DOHH2 (cell line): Measurements from ENCODE around the gene PTGES.

Source experiments
- H3F3A ChIP-seq: fragments of 200-600 bp; sonication (generic), shearing (Covaris generic); 2 replicates; pipeline ENCODE4 v1.6.0; 2016; ENCODE audit warnings: antibody characterized with exemption, mild to moderate bottlenecking; ENCODE audit not compliant: control insufficient read depth, insufficient read depth
- H3K27ac ChIP-seq: fragments of 200-600 bp; sonication (generic); 2 replicates; pipeline ENCODE4 v1.5.1; 2014; ENCODE audit warnings: low read depth, mild to moderate bottlenecking, low read length, moderate library complexity
- H3K27me3 ChIP-seq: fragments of 200-600 bp; sonication (generic); 2 replicates; pipeline ENCODE4 v1.6.1; 2014; ENCODE audit warnings: mild to moderate bottlenecking, low read length, mixed read lengths; ENCODE audit not compliant: control insufficient read depth
- H3K36me3 ChIP-seq: fragments of 200-600 bp; sonication (generic); 2 replicates; pipeline ENCODE4 v1.6.1; 2014; ENCODE audit warnings: mild to moderate bottlenecking, low read length, moderate library complexity, mixed read lengths; ENCODE audit not compliant: control insufficient read depth
- H3K4me1 ChIP-seq: fragments of 200-600 bp; sonication (generic); 2 replicates; pipeline ENCODE4 v1.6.1; 2014; ENCODE audit warnings: mild to moderate bottlenecking, low read length, mixed read lengths; ENCODE audit not compliant: control insufficient read depth
- H3K4me2 ChIP-seq: fragments of 200-600 bp; sonication (generic); 2 replicates; pipeline ENCODE4 v1.6.0; 2014; ENCODE audit warnings: mild to moderate bottlenecking, low read length, moderate library complexity
- H3K4me3 ChIP-seq: fragments of 200-600 bp; sonication (generic); 2 replicates; pipeline ENCODE4 v1.5.1; 2014; ENCODE audit warnings: mild to moderate bottlenecking, low read length, mixed read lengths
- H3K79me2 ChIP-seq: fragments of 200-600 bp; sonication (generic); 2 replicates; pipeline ENCODE4 v1.6.1; 2014; ENCODE audit warnings: mild to moderate bottlenecking, low read length, mixed read lengths; ENCODE audit not compliant: control insufficient read depth
- H3K9me2 ChIP-seq: fragments of 200-600 bp; sonication (generic); replicated peaks from 2 replicates; pipeline ENCODE4 v1.6.1; 2014; ENCODE audit warnings: mild to moderate bottlenecking, low read length, mixed read lengths; ENCODE audit not compliant: control insufficient read depth
- H3K9me3 ChIP-seq: fragments of 200-600 bp; sonication (generic); 2 replicates; pipeline ENCODE4 v1.6.1; 2014; ENCODE audit warnings: antibody characterized with exemption, low read length, mixed read lengths; ENCODE audit not compliant: control insufficient read depth, insufficient read depth
- H4K20me1 ChIP-seq: fragments of 200-600 bp; sonication (generic); 2 replicates; pipeline ENCODE4 v1.6.0; 2014; ENCODE audit warnings: low read depth, mild to moderate bottlenecking, antibody characterized with exemption, low read length, moderate library complexity; ENCODE audit not compliant: control insufficient read depth, insufficient read depth
- CTCF ChIP-seq: fragments of 200-600 bp; sonication (generic); IDR thresholded peaks from one replicate; pipeline ENCODE4 v1.5.1; 2014; ENCODE audit warnings: antibody characterized with exemption, mild to moderate bottlenecking, low read depth, low read length; ENCODE audit not compliant: poor library complexity, severe bottlenecking
- EZH2phosphoT487 ChIP-seq: fragments of 200-600 bp; sonication (generic); IDR thresholded peaks from 2 replicates; pipeline ENCODE4 v1.6.1; 2017; ENCODE audit warnings: borderline replicate concordance, mild to moderate bottlenecking, antibody characterized with exemption, low read length, moderate library complexity, mixed read lengths

PTGES gene

GRCh38 chr9:129740174-129740573, 12.7 kb downstream of the PTGES start:
- no peak overlapping the region for H3K4me2 ChIP-seq
- no peaks in the 10 kb centered on the region for H3K9me2 ChIP-seq
- H3K36me3 ChIP-seq, result no peaks in the 10 kb centered on the region
- no peaks in the 10 kb centered on the region for H3K79me2 ChIP-seq
- peaks cover 14% of the 10 kb centered on the region for H3K4me1 ChIP-seq
- H3K27me3 ChIP-seq, result peaks cover 3% of the 10 kb centered on the region; the same call in 1 of the 2 replicates
- no peaks in the 10 kb centered on the region for H4K20me1 ChIP-seq
- no peaks in the 10 kb centered on the region for H3K9me3 ChIP-seq
- TF ChIP-seq CTCF (no peak), EZH2phosphoT487 (no peak)
- H3K4me3 ChIP-seq, result no peak overlapping the region
- no peaks in the 10 kb centered on the region for H3F3A ChIP-seq
- no peak overlapping the region for H3K27ac ChIP-seq

- no peak for TF ChIP-seq EZH2phosphoT487
- no peak for TF ChIP-seq CTCF
- peaks cover 3% of the 10 kb centered on the region; the same call in 1 of the 2 replicates for H3K27me3 ChIP-seq
- no peak overlapping the region for H3K4me3 ChIP-seq
- no peaks in the 10 kb centered on the region for H3K9me2 ChIP-seq
- H3K36me3 ChIP-seq, result no peaks in the 10 kb centered on the region
- H3K4me2 ChIP-seq, result no peak overlapping the region
- H3K9me3 ChIP-seq, result no peaks in the 10 kb centered on the region
- H4K20me1 ChIP-seq, result no peaks in the 10 kb centered on the region
- no peak overlapping the region for H3K27ac ChIP-seq
- peaks cover 14% of the 10 kb centered on the region for H3K4me1 ChIP-seq
- no peaks in the 10 kb centered on the region for H3F3A ChIP-seq
- H3K79me2 ChIP-seq, result no peaks in the 10 kb centered on the region
Observed at GRCh38 chr9:129739432-129739831, 13.4 kb downstream of the PTGES start.

GRCh38 chr9:129737479-129738274, 15.2 kb downstream of the PTGES start:
- H3K79me2 ChIP-seq, result no peaks in the 10 kb centered on the region
- TF ChIP-seq EZH2phosphoT487 (no peak), CTCF (peak; percentile 93)
- H3K27me3 ChIP-seq, result peaks cover 3% of the 10 kb centered on the region; the same call in 1 of the 2 replicates
- no peak overlapping the region for H3K27ac ChIP-seq
- no peaks in the 10 kb centered on the region for H3F3A ChIP-seq
- no peaks in the 10 kb centered on the region for H3K9me2 ChIP-seq
- H3K36me3 ChIP-seq, result no peaks in the 10 kb centered on the region
- H3K4me3 ChIP-seq, result peak overlapping the region; percentile 87
- no peaks in the 10 kb centered on the region for H4K20me1 ChIP-seq
- peak overlapping the region; percentile 93 for H3K4me2 ChIP-seq
- H3K4me1 ChIP-seq, result peaks cover 14% of the 10 kb centered on the region
- H3K9me3 ChIP-seq, result no peaks in the 10 kb centered on the region
